HepG2 (cell line): Measurements from ENCODE around the gene CDC6. TPM values are rescaled to one million over a fixed set of nuclear protein-coding genes. Genes with fewer than 3 reads are reported as not detected.

Source experiments
- POLR2AphosphoS2 ChIP-seq: IDR thresholded peaks from 2 replicates; pipeline ENCODE4 v1.6.1; 2011; ENCODE audit warnings: low read depth, low read length, improper control_type of control experiment
- ZBTB46 ChIP-seq: sonication (generic); formaldehyde crosslinking; IDR thresholded peaks from 2 replicates; pipeline ENCODE4 v1.4.0; 2020; ENCODE audit warnings: mild to moderate bottlenecking, missing genetic modification reagents, borderline replicate concordance
- ZBTB7A ChIP-seq: sonication (generic); formaldehyde crosslinking; IDR thresholded peaks from 2 replicates; pipeline ENCODE4 v1.8.0; 2022; ENCODE audit warnings: mild to moderate bottlenecking, missing genetic modification reagents
- polyA plus RNA-seq, 8 experiments: library from polyadenylated mRNA; depleted of rRNA in 3 of 8; stranded (reverse) in 7 of 8; unstranded in 1 of 8; fragments of >200 nt; fragmentation: Illumina TruSeq in 4 of 8; extraction: Trizol in 4 of 8; gene quantifications; 2 replicates each; pipeline versions ENCODE4 v1.2.1 to v1.2.3, GENCODE V29; 2011 to 2016; ENCODE audit warnings: low read depth in 4 of 8, missing spikeins in 1 of 8, mixed read lengths in 1 of 8; ENCODE audit not compliant: insufficient read depth in 1 of 8
- total RNA-seq, 5 experiments: library from RNA; depleted of rRNA; stranded (reverse); fragments of >200 nt; fragmentation: Illumina TruSeq; extraction: Trizol; gene quantifications; 2 replicates each; pipeline ENCODE4 v1.2.3, GENCODE V29; 2016; ENCODE audit warnings: low read depth in 1 of 5

Gene CDC6
- total and polyA plus RNA-seq, 2 of the 13 experiments (the other 11 are each of a cell fraction or from before 2014, with no cell fraction given), result 17.4 to 114 TPM

GRCh38 chr17:40352779-40353394, 65.2 kb downstream of the CDC6 start (continued):
- TF ChIP-seq ZBTB46 (CRISPR knock-in tag) (no peak), ZBTB7A (CRISPR knock-in tag) (peak; percentile 96; the same call in 1 of the 2 replicates), POLR2AphosphoS2 (no peak)

Other genes with a start within 250 kb of the CDC6 start
- gene MED24, start 233.5 kb upstream of the CDC6 start, total RNA-seq (2016; rRNA removed; fragmentation: Illumina TruSeq; extraction: Trizol), result 51.1 and 66.5 TPM in 2 replicates
- gene MED24, start 233.5 kb upstream of the CDC6 start, polyA plus RNA-seq (2011; rRNA removed), result 67.7 and 78.0 TPM in 2 replicates
- 9.9 and 10.4 TPM in 2 replicates for gene THRA, start 224.9 kb upstream of the CDC6 start, total RNA-seq (2016; rRNA removed; fragmentation: Illumina TruSeq; extraction: Trizol)
- 8.0 and 8.6 TPM in 2 replicates for gene THRA, start 224.9 kb upstream of the CDC6 start, polyA plus RNA-seq (2011; rRNA removed)
- gene NR1D1, start 187.3 kb upstream of the CDC6 start, total RNA-seq (2016; rRNA removed; fragmentation: Illumina TruSeq; extraction: Trizol), result 1.4 and 2.1 TPM in 2 replicates
- gene NR1D1, start 187.3 kb upstream of the CDC6 start, polyA plus RNA-seq (2011; rRNA removed), result 2.7 and 3.6 TPM in 2 replicates
- gene MSL1, start 165.9 kb upstream of the CDC6 start, total RNA-seq (2016; rRNA removed; fragmentation: Illumina TruSeq; extraction: Trizol), result 76.1 and 88.5 TPM in 2 replicates
- 54.6 and 63.8 TPM in 2 replicates for gene MSL1, start 165.9 kb upstream of the CDC6 start, polyA plus RNA-seq (2011; rRNA removed)
- gene CASC3, start 147.3 kb upstream of the CDC6 start, total RNA-seq (2016; rRNA removed; fragmentation: Illumina TruSeq; extraction: Trizol), result 29.6 and 30.8 TPM in 2 replicates
- gene CASC3, start 147.3 kb upstream of the CDC6 start, polyA plus RNA-seq (2011; rRNA removed), result 60.9 and 62.9 TPM in 2 replicates
- 1.1 and 4.5 TPM in 2 replicates for gene RAPGEFL1, start 110.4 kb upstream of the CDC6 start, total RNA-seq (2016; rRNA removed; fragmentation: Illumina TruSeq; extraction: Trizol)
- 7.3 and 7.8 TPM in 2 replicates for gene RAPGEFL1, start 110.4 kb upstream of the CDC6 start, polyA plus RNA-seq (2011; rRNA removed)
- gene WIPF2, start 68.6 kb upstream of the CDC6 start, total RNA-seq (2016; rRNA removed; fragmentation: Illumina TruSeq; extraction: Trizol), result 10.8 and 11.8 TPM in 2 replicates
- 7.2 and 8.3 TPM in 2 replicates for gene WIPF2, start 68.6 kb upstream of the CDC6 start, polyA plus RNA-seq (2011; rRNA removed)
- gene RARA, start 21.3 kb downstream of the CDC6 start, total RNA-seq (2016; rRNA removed; fragmentation: Illumina TruSeq; extraction: Trizol), result 8.6 and 8.9 TPM in 2 replicates
- gene RARA, start 21.3 kb downstream of the CDC6 start, polyA plus RNA-seq (2011; rRNA removed), result 6.0 and 6.4 TPM in 2 replicates
- gene GJD3, start 76.9 kb downstream of the CDC6 start, total RNA-seq (2016; rRNA removed; fragmentation: Illumina TruSeq; extraction: Trizol), result not detected in 2 replicates
- gene GJD3, start 76.9 kb downstream of the CDC6 start, polyA plus RNA-seq (2011; rRNA removed), result not detected in 2 replicates
- gene TOP2A, start 130.0 kb downstream of the CDC6 start, total RNA-seq (2016; rRNA removed; fragmentation: Illumina TruSeq; extraction: Trizol), result 327 and 614 TPM in 2 replicates
- gene TOP2A, start 130.0 kb downstream of the CDC6 start, polyA plus RNA-seq (2011; rRNA removed), result 52.7 and 108 TPM in 2 replicates
- 4.1 and 4.9 TPM in 2 replicates for gene IGFBP4, start 155.6 kb downstream of the CDC6 start, total RNA-seq (2016; rRNA removed; fragmentation: Illumina TruSeq; extraction: Trizol)
- 43.6 and 49.0 TPM in 2 replicates for gene IGFBP4, start 155.6 kb downstream of the CDC6 start, polyA plus RNA-seq (2011; rRNA removed)
- 0.58 TPM in 2 replicates for gene TNS4, start 213.7 kb downstream of the CDC6 start, total RNA-seq (2016; rRNA removed; fragmentation: Illumina TruSeq; extraction: Trizol)
- 1.7 and 2.1 TPM in 2 replicates for gene TNS4, start 213.7 kb downstream of the CDC6 start, polyA plus RNA-seq (2011; rRNA removed)